Fibroblast of pulmonary artery (primary cell): ENCODE data around the gene KCNK6.

ENCODE experiments used
- DNase-seq: peaks from one replicate; pipeline ENCODE4 v3.0.0-alpha.2; 2010; ENCODE audit warnings: low read depth
- H3K4me3 ChIP-seq: replicated peaks from 2 replicates; pipeline ENCODE4 v1.5.1; 2011; ENCODE audit warnings: low read depth, mild to moderate bottlenecking, control low read depth, low read length, moderate library complexity
- TF ChIP-seq, protein P1 (sequence below): IDR thresholded peaks from 2 replicates; pipeline ENCODE4 v1.5.1; 2011; ENCODE audit warnings: mild to moderate bottlenecking, control low read depth, low read length, inconsistent platforms; ENCODE audit errors: missing control alignments

The KCNK6 gene

DNA sequence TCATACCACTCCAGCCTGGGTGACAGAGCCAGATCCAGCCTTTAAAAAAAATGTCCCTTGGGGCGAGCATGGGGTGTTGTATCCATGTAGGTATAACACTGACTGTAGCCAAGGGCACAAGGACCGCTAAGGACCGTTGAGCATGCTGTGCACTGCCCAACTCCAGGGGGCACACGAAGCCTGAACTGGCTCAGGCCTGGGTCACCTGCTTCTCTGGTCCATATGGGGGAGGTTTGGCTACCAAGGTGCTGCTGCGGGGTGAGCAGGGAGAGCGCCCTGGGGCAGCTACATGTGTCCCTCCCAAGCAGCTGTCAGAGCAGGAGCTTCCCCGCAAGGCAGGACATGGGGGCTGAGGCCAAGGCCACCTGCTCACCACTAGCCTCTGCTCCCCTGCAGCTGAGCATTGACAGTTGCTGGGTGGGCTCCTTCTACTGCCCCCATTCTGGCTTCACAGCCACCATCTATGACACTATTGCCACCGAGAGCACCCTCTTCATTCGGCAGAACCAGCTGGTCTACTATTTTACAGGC, 32.3 kb downstream of the KCNK6 start:
- no peak overlapping the region for H3K4me3 ChIP-seq
- DNase-seq = no peak
- TF ChIP-seq, protein P1, sequence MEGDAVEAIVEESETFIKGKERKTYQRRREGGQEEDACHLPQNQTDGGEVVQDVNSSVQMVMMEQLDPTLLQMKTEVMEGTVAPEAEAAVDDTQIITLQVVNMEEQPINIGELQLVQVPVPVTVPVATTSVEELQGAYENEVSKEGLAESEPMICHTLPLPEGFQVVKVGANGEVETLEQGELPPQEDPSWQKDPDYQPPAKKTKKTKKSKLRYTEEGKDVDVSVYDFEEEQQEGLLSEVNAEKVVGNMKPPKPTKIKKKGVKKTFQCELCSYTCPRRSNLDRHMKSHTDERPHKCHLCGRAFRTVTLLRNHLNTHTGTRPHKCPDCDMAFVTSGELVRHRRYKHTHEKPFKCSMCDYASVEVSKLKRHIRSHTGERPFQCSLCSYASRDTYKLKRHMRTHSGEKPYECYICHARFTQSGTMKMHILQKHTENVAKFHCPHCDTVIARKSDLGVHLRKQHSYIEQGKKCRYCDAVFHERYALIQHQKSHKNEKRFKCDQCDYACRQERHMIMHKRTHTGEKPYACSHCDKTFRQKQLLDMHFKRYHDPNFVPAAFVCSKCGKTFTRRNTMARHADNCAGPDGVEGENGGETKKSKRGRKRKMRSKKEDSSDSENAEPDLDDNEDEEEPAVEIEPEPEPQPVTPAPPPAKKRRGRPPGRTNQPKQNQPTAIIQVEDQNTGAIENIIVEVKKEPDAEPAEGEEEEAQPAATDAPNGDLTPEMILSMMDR = no peak

- TF ChIP-seq, protein P1 = no peak
- DNase-seq = no peak
- H3K4me3 ChIP-seq = no peak overlapping the region
Measured at GRCh38 chr19:38352611-38353010, 33.0 kb downstream of the KCNK6 start.

DNA sequence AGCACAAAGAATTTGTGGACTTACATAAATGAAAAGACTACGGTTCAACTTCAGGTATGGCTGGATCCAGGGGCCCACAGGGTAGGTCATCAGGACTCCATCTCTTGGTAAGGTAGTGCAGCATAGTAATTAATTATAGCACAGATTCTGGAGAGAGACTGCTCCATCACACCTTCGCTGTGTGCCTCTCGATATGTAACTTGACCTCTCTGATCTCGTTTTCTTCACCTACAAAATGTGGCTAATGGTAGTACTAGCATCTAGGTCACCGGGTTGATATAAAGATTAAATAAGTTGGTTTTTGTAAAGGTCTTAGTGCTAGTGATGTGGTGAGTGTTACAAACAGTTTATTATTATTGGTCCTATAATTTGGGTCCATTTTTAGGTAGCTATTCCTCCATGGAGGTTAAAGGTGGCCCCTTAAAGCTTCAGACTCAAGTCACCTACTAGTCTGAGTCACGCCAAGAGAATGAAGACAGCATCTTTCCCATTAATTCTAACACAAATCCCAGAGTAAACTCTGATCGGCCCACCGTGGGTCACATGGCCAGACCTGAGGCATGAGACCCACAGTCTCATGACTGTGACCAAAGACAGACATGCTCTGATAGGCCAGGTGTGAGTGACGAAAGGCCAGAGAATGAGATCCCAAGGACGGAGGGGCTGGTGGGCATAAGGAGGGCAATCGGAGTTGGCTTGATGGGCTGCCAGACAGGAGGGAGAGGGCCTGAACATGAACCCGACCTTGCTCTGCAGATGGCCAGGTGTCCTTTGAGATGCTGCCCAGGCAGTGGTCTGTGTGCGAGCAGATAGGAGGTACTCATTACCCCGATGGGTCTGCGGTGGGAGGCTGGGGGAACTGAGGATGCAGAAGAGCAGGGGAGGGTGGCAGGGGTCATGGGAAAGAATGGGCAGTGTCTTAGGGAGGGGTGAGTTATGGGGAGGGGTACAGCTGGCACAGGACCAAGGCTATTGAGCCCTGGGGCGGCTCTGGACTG, 36.4 kb downstream of the KCNK6 start:
- TF ChIP-seq, protein P1 = no peak
- H3K4me3 ChIP-seq = no peak overlapping the region
- no peak for DNase-seq

- DNase-seq = no peak
- H3K4me3 ChIP-seq = no peak overlapping the region
- TF ChIP-seq, protein P1 = no peak
Measured at GRCh38 chr19:38358071-38358470, 38.4 kb downstream of the KCNK6 start.

- no peak for DNase-seq
- TF ChIP-seq, protein P1 = no peak
- no peak overlapping the region for H3K4me3 ChIP-seq
Measured at GRCh38 chr19:38359242-38360021, 39.8 kb downstream of the KCNK6 start.

DNA sequence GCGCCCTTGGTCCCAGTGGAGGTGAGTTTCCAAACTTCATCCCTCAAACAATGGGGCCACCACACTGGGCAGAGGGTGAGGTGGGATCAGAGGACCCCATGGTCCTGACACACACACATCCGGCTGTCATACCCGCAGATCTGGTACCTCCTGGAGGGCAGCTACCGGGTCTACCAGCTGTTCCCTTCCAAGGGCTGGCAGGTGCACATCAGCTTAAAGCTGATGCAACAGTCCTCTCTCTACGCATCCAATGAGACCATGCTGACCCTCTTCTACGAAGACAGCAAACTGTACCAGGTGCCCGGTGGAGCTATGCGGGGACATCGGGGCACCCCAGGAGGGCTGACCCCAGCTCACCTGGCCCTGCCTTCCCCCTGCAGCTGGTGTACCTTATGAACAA, 40.7 kb downstream of the KCNK6 start:
- TF ChIP-seq, protein P1 = no peak
- no peak overlapping the region for H3K4me3 ChIP-seq
- no peak for DNase-seq
